ENCODE measurements around the gene OGA. TPM values are rescaled to one million over a fixed set of nuclear protein-coding genes. Genes with fewer than 3 reads are reported as not detected.

The OGA gene
- total and polyA plus RNA-seq, 3 donors from 2014 or later, result 93.3 to 215 (median 161) TPM

GRCh38 chr10:101839002-101839401 lies 20.8 kb upstream of the OGA start:
- Histone ChIP-seq H3K4me3 (no peak overlapping the region), H3K27me3 (no peaks in the 10 kb centered on the region), H3K4me1 (peaks cover 20% of the 10 kb centered on the region), H3K36me3 (ENCODE audit: low read depth, missing control alignments) (no peaks in the 10 kb centered on the region), H3K27ac (no peak overlapping the region), H3K9me3 (no peaks in the 10 kb centered on the region)
- intact Hi-C loops (cut with DNase I; ENCODE audit: low total_unique reads), result no loop called here
- no peak for DNase-seq
- WGBS, 2 donors, result 85 to 89% methylated on average over 1 of the region's 1 CpG
- TF ChIP-seq POLR2A (IDR thresholded peaks at IDR 0.05), result no peak
- TF ChIP-seq, protein P1, sequence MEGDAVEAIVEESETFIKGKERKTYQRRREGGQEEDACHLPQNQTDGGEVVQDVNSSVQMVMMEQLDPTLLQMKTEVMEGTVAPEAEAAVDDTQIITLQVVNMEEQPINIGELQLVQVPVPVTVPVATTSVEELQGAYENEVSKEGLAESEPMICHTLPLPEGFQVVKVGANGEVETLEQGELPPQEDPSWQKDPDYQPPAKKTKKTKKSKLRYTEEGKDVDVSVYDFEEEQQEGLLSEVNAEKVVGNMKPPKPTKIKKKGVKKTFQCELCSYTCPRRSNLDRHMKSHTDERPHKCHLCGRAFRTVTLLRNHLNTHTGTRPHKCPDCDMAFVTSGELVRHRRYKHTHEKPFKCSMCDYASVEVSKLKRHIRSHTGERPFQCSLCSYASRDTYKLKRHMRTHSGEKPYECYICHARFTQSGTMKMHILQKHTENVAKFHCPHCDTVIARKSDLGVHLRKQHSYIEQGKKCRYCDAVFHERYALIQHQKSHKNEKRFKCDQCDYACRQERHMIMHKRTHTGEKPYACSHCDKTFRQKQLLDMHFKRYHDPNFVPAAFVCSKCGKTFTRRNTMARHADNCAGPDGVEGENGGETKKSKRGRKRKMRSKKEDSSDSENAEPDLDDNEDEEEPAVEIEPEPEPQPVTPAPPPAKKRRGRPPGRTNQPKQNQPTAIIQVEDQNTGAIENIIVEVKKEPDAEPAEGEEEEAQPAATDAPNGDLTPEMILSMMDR (IDR thresholded peaks at IDR 0.05), result no peak

DNA sequence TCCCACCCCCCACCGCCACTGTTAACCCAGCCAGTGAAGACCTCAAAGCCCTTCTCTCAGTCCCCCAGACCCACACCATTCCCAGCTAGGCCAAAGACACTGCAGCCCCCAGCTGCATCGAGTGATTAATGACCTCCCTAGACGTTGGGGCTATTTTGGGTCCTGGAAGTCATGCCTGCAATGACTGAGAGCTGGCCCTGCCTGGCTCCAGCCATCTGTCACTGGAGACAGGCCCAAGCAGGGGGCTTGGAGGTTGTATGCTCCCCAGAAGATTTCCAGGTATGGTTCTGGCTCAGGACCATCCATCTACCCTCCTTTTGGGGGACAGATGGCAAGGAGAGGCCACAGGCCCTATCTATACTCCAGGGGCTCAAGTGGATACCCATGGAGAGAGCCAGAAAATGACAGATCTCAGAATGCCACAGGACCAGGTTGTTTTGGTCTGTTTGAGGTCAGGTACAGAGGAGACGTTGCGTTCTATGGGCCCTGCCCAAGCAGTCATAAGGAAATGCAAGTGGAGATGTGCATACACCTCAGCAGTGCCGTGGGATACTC lies 20.2 kb upstream of the OGA start:
- no peak overlapping the region for H3K4me3 ChIP-seq
- TF ChIP-seq POLR2A (IDR thresholded peaks at IDR 0.05), result no peak
- TF ChIP-seq, protein P1 (IDR thresholded peaks at IDR 0.05), result no peak
- peaks cover 20% of the 10 kb centered on the region for H3K4me1 ChIP-seq
- H3K36me3 ChIP-seq (ENCODE audit: low read depth, missing control alignments), result no peaks in the 10 kb centered on the region
- no peak overlapping the region for H3K27ac ChIP-seq
- H3K9me3 ChIP-seq, result no peaks in the 10 kb centered on the region
- intact Hi-C loops (cut with DNase I; ENCODE audit: low total_unique reads), result no loop called here
- 81 to 87% methylated on average over 6 of the region's 6 CpGs for WGBS, 2 donors
- H3K27me3 ChIP-seq, result no peaks in the 10 kb centered on the region
- DNase-seq, result no peak

DNA sequence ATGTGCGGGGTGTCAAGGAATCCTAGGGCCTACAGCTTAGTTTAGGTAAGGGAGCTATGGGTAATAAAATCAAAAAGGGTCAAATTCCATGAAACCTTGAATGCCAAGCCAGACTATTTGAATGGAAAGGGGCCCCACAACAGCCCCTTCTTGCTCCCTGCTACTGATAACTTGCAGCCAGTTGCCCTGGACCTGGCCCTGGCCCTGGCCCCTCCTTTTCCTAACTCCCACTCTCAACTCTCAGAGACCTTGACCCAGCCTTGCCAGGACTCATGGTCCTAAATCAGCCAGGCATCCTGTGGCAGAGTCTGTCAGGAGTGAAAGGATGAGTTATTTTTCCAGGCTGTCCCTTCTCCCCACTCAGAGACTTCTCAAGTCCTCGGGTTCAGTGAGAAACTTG lies 19.5 kb upstream of the OGA start:
- Histone ChIP-seq H3K4me1 (peaks cover 20% of the 10 kb centered on the region), H3K27me3 (no peaks in the 10 kb centered on the region), H3K9me3 (no peaks in the 10 kb centered on the region), H3K36me3 (ENCODE audit: low read depth, missing control alignments) (no peaks in the 10 kb centered on the region), H3K4me3 (no peak overlapping the region), H3K27ac (no peak overlapping the region)
- intact Hi-C loops (cut with DNase I; ENCODE audit: low total_unique reads), result no loop called here
- TF ChIP-seq, protein P1 (IDR thresholded peaks at IDR 0.05), result no peak
- no peak for TF ChIP-seq POLR2A (IDR thresholded peaks at IDR 0.05)
- no peak for DNase-seq
- WGBS, 2 donors, result 59 to 77% methylated on average over 2 of the region's 2 CpGs

DNA sequence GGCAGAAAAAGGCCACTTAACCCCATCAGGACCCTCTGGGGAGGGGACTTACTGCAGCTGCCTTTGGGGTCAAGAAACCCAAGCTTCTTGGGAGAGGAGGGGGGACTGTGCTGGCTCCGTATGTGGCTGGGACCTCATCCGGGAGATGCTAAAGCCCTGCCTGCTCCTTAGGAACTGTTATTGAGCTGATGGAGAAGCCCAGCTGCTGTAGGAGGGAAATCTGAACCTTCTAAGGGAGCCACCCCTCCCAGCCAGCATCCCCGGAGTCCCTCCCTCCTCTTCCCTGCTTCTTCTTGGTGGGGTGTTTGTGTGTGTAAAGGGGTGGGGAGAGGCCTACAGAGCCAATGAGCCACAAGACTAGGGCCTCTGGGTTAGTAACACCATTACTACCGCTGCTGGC lies 17.1 kb upstream of the OGA start:
- no peaks in the 10 kb centered on the region for H3K36me3 ChIP-seq (ENCODE audit: low read depth, missing control alignments)
- DNase-seq, result no peak
- H3K4me3 ChIP-seq, result no peak overlapping the region
- 88 to 92% methylated on average over 4 of the region's 4 CpGs for WGBS, 2 donors
- H3K4me1 ChIP-seq, result peaks cover 16% of the 10 kb centered on the region
- H3K27me3 ChIP-seq, result no peaks in the 10 kb centered on the region
- H3K27ac ChIP-seq, result no peak overlapping the region
- H3K9me3 ChIP-seq, result no peaks in the 10 kb centered on the region
- intact Hi-C loops (cut with DNase I; ENCODE audit: low total_unique reads), result no loop called here
- TF ChIP-seq POLR2A (IDR thresholded peaks at IDR 0.05), result no peak
- TF ChIP-seq, protein P1 (IDR thresholded peaks at IDR 0.05), result no peak

DNA sequence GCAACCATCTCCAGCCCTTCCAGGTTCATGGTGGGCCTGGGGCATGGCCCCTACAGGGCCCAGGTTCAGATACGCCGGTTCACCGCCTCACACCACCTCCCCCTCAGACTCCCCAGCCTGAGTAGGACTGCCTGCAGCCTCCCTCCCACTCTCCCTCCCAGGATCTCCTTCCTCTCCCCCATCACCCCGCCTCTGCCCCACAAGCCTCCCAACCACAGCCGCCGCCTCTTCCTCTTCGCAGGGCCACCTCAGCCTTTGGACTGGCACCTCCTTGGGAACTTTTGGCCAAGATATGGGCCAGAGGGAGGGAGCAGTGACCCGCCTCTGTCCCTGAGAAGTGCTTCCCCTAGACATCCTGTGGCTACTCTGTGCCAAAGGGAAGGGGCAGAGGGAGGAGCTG lies 16.1 kb upstream of the OGA start:
- DNase-seq, result no peak
- no peak overlapping the region for H3K27ac ChIP-seq
- no peak overlapping the region for H3K4me3 ChIP-seq
- H3K4me1 ChIP-seq, result peaks cover 11% of the 10 kb centered on the region
- intact Hi-C loops (cut with DNase I; ENCODE audit: low total_unique reads), result no loop called here
- 72 to 78% methylated on average over 8 of the region's 8 CpGs for WGBS, 2 donors
- H3K27me3 ChIP-seq, result no peaks in the 10 kb centered on the region
- TF ChIP-seq POLR2A (IDR thresholded peaks at IDR 0.05), result no peak
- TF ChIP-seq, protein P1 (IDR thresholded peaks at IDR 0.05), result no peak
- H3K36me3 ChIP-seq (ENCODE audit: low read depth, missing control alignments), result no peaks in the 10 kb centered on the region
- no peaks in the 10 kb centered on the region for H3K9me3 ChIP-seq

Measured in testis (tissue), 3 donors.